HepG2 (cell line): ENCODE results near the gene KIF7.

ENCODE experiments used
- RAD21 ChIP-seq: fragments of 450-650 bp; formaldehyde crosslinking; IDR thresholded peaks from 2 replicates; pipeline ENCODE4 v1.5.0; 2020; ENCODE audit warnings: mild to moderate bottlenecking
- SSRP1 ChIP-seq: IDR thresholded peaks from 2 replicates; pipeline ENCODE4 v1.6.1; 2016; ENCODE audit warnings: control low read depth
- U2AF2 ChIP-seq: fragments of 200-400 bp; formaldehyde crosslinking; IDR thresholded peaks from 2 replicates; pipeline ENCODE4 v1.6.1; 2017; ENCODE audit warnings: low read depth, mild to moderate bottlenecking, low read length
- TF ChIP-seq, protein P1 (sequence below): sonication (generic); formaldehyde crosslinking; IDR thresholded peaks from 2 replicates; pipeline ENCODE4 v1.5.0; 2020; ENCODE audit warnings: mild to moderate bottlenecking, missing genetic modification reagents, moderate library complexity

DNA sequence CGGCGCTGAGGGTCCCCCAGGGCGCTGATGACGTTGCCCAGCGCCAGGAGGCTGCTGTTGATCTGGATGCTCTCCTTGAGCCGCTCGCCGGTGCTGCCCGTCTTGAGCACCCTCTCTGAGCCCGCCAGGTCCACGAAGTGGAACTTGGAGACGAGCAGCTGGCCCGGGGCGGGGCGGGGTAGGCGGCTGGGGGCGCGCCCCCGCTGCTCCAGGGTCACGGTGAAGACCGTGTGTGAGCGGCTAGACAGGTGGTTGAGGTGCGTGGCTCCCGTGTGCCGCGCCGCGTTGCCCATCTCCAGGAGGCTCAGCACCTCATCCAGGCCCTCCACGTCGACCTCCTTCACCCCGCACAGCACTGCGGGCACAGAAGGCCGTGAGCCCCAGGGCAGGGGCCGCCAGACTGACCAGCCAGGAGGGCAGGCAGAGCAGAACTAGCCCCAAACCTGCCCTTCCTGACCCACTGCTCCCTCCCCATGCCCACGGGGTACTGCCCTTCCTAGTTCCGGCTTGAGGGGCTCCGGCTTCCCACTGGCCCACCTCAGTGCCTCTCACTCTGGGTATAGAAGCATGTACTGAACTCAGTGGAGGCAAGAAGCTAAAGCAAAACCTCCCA is 6.1 kb downstream of the KIF7 start:
- TF ChIP-seq, protein P1, sequence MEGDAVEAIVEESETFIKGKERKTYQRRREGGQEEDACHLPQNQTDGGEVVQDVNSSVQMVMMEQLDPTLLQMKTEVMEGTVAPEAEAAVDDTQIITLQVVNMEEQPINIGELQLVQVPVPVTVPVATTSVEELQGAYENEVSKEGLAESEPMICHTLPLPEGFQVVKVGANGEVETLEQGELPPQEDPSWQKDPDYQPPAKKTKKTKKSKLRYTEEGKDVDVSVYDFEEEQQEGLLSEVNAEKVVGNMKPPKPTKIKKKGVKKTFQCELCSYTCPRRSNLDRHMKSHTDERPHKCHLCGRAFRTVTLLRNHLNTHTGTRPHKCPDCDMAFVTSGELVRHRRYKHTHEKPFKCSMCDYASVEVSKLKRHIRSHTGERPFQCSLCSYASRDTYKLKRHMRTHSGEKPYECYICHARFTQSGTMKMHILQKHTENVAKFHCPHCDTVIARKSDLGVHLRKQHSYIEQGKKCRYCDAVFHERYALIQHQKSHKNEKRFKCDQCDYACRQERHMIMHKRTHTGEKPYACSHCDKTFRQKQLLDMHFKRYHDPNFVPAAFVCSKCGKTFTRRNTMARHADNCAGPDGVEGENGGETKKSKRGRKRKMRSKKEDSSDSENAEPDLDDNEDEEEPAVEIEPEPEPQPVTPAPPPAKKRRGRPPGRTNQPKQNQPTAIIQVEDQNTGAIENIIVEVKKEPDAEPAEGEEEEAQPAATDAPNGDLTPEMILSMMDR (CRISPR knock-in tag): no peak
- no peak for TF ChIP-seq SSRP1 (CRISPR knock-in tag)
- TF ChIP-seq RAD21: no peak
- no peak for TF ChIP-seq U2AF2
